GM18502 (cell line): Measurements from ENCODE around the gene DHCR24.

Source experiments
- ATAC-seq: cut with Tn5 transposase; IDR thresholded peaks from one replicate; pipeline ENCODE4 v1.9.1; 2021; ENCODE audit warnings: mild to moderate bottlenecking; ENCODE audit not compliant: unreplicated experiment, poor library complexity

Gene DHCR24

DNA sequence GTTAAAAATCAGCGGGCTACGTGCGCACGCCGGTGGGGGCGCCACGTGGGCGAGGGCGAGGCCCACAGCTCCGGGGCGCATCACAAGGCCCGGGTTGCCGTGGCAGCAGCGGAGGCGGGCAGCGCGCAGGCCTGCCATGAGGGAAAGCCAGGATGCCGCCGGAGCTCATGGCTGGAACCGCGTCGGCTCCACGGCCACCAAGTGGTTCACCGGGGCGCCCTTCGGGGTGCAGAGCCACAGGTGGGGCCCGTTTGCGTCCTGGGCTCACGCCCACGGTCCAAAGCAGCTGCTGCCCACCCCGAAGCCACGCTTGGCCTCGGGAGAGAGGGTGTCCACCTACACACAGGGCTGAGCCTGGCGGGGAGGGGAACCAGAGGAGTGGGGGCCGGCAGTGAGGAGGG lies 81.0 kb downstream of the DHCR24 start:
- no peak for ATAC-seq

- no peak for ATAC-seq
These were observed 81.5 kb downstream of the DHCR24 start for GRCh38 chr1:54805466-54805865.

DNA sequence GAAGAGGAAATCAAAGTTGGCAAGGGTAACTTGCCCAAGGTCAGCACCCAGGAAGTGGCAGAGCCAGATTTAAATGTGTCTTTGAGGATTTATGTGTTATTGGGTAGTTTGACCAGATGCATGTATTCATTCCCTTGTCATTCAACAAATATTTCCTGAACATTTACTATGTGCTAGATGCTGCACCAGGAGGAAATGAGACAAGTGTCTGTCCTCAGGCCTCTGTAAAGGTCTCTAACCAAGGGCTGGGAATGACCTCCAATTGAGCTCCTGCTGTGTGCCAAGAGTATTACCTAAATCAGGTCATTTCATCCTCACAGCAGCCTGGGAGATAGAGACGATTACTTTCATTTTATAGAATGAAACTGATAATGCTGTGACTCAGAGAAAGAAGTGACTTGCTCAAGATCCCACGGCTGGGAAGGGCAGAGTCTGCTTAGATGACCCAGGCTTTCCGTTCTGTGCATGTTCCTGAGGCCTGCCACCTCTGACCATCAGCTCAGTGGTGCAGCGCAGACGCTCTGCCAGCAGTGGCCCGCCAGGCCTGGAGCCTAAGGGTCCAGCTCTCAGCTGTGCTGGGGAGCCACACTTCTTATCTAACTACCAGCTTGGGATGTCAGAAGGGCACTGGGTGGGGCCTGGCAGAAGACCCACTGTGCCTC lies 82.4 kb downstream of the DHCR24 start:
- ATAC-seq: peak; percentile 33

GRCh38 chr1:54803761-54804470 lies 83.1 kb downstream of the DHCR24 start:
- no peak for ATAC-seq

- peak; percentile 89 for ATAC-seq
These were observed 85.9 kb downstream of the DHCR24 start, which contains the start of gene TTC22 for GRCh38 chr1:54800899-54801759. Gene TTC22 (minus strand): TSS chr1:54801323. CDS start chr1:54801163, 160 bp downstream.

GRCh38 chr1:54800041-54800898 lies 86.7 kb downstream of the DHCR24 start:
- ATAC-seq: no peak
